ENCODE measurements around the gene DSC1. TPM values are rescaled to one million over a fixed set of nuclear protein-coding genes. Genes with fewer than 3 reads are reported as not detected.

DSC1 gene
- total RNA-seq, 4 donors from 2014 or later, result not detected

- Histone ChIP-seq H3K4me3 (no peak overlapping the region), H3K27ac (no peak overlapping the region), H3K9me3 (no peaks in the 10 kb centered on the region), H3K36me3 (no peaks in the 10 kb centered on the region), H3K27me3 (no peaks in the 10 kb centered on the region), H3K4me1 (no peaks in the 10 kb centered on the region)
- in situ Hi-C loops (cut with MboI; ENCODE audit: low pct_ligation_motif_present in 1 of 4, low pct_unique_long_range_greater_than_20kb in 1 of 4, low sequenced_read_pairs in 3 of 4) (no loop called here), intact Hi-C loops (cut with DNase I; ENCODE audit: low total_unique reads) (no loop called here)
- 68 to 85% methylated on average over 2 to 3 of the region's 3 CpGs for WGBS, 2 donors (ENCODE audit: low coverage in 1 of 2)
- TF ChIP-seq POLR2AphosphoS5 (IDR thresholded peaks at IDR 0.05) (no peak), CTCF (IDR thresholded peaks at IDR 0.05) (no peak)
- DNase-seq, result no peak
Measured at GRCh38 chr18:31149351-31149750, 13.3 kb downstream of the DSC1 start.

DNA sequence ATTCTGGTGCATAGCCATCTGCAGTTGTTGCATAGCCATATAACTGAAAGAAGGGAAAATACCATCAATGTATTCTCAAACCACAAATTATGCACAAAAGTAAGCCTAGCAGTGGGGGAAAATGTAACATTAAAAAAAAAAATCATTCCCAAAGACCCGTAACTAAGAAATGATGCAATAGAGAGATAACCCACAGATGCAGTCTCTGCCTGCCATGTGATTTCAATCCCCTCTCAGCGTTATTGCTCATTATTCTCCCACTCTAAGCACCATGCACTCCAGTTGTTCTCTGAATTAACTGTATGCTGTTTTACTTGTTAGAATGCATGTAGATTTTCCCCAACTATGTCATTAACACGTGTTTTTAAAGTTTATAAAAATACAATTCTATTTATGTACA is 14.1 kb downstream of the DSC1 start:
- TF ChIP-seq POLR2A (IDR thresholded peaks at IDR 0.05), result no peak
- no peak for TF ChIP-seq EP300 (IDR thresholded peaks at IDR 0.05; ENCODE audit: low read depth)
- TF ChIP-seq POLR2AphosphoS5 (IDR thresholded peaks at IDR 0.05), result no peak
- no peak for TF ChIP-seq CTCF (IDR thresholded peaks at IDR 0.05)

GRCh38 chr18:31146809-31147208 is 15.8 kb downstream of the DSC1 start:
- Histone ChIP-seq H3K36me3 (no peaks in the 10 kb centered on the region), H3K9me3 (no peaks in the 10 kb centered on the region), H3K27ac (no peak overlapping the region), H3K27me3 (no peaks in the 10 kb centered on the region), H3K4me1 (no peaks in the 10 kb centered on the region), H3K4me3 (no peak overlapping the region)
- in situ Hi-C loops (cut with MboI; ENCODE audit: low pct_ligation_motif_present in 1 of 4, low pct_unique_long_range_greater_than_20kb in 1 of 4, low sequenced_read_pairs in 3 of 4) (no loop called here), intact Hi-C loops (cut with DNase I; ENCODE audit: low total_unique reads) (no loop called here)
- TF ChIP-seq CTCF (IDR thresholded peaks at IDR 0.05) (no peak), POLR2AphosphoS5 (IDR thresholded peaks at IDR 0.05) (no peak), POLR2A (IDR thresholded peaks at IDR 0.05) (no peak), EP300 (IDR thresholded peaks at IDR 0.05; ENCODE audit: low read depth) (no peak)
- no peak for DNase-seq

More for the DNA sequence above, 14.1 kb downstream of the DSC1 start:
- in situ Hi-C loops (cut with MboI; ENCODE audit: low pct_ligation_motif_present in 1 of 4, low pct_unique_long_range_greater_than_20kb in 1 of 4, low sequenced_read_pairs in 3 of 4) (no loop called here), intact Hi-C loops (cut with DNase I; ENCODE audit: low total_unique reads) (no loop called here)
- no peaks in the 10 kb centered on the region for H3K9me3 ChIP-seq
- no peak overlapping the region for H3K4me3 ChIP-seq
- no peak for DNase-seq
- no peaks in the 10 kb centered on the region for H3K4me1 ChIP-seq
- no peaks in the 10 kb centered on the region for H3K36me3 ChIP-seq
- 60 to 71% methylated on average over 3 of the region's 3 CpGs for WGBS, 2 donors (ENCODE audit: low coverage in 1 of 2)
- no peak overlapping the region for H3K27ac ChIP-seq
- H3K27me3 ChIP-seq, result no peaks in the 10 kb centered on the region

- intact Hi-C loops (cut with DNase I; ENCODE audit: low total_unique reads), result no loop called here
- in situ Hi-C loops (cut with MboI; ENCODE audit: low pct_ligation_motif_present in 1 of 4, low pct_unique_long_range_greater_than_20kb in 1 of 4, low sequenced_read_pairs in 3 of 4), result no loop called here
- H3K27me3 ChIP-seq, result no peaks in the 10 kb centered on the region
- H3K9me3 ChIP-seq, result no peaks in the 10 kb centered on the region
- DNase-seq, result no peak
- no peak overlapping the region for H3K4me3 ChIP-seq
- no peaks in the 10 kb centered on the region for H3K36me3 ChIP-seq
- H3K27ac ChIP-seq, result no peak overlapping the region
- WGBS, 2 donors (ENCODE audit: low coverage in 1 of 2), result 66 to 78% methylated on average over 3 of the region's 3 CpGs
- H3K4me1 ChIP-seq, result no peaks in the 10 kb centered on the region
- TF ChIP-seq EP300 (IDR thresholded peaks at IDR 0.05; ENCODE audit: low read depth) (no peak), POLR2AphosphoS5 (IDR thresholded peaks at IDR 0.05) (no peak), POLR2A (IDR thresholded peaks at IDR 0.05) (no peak), CTCF (IDR thresholded peaks at IDR 0.05) (no peak)
Measured at GRCh38 chr18:31143025-31143424, 19.6 kb downstream of the DSC1 start.

All from transverse colon (tissue), 4 donors.